HCT116 (cell line): ENCODE results near the gene YKT6. TPM values are rescaled to one million over a fixed set of nuclear protein-coding genes. Genes with fewer than 3 reads are reported as not detected.

Source experiments
- ATAC-seq: fragments of 200-7000 bp; cut with Tn5 transposase; 2 replicates; pipeline ENCODE4 v1.9.1; 2020; ENCODE audit warnings: mild to moderate bottlenecking, moderate library complexity
- BruUV-seq: library from RNA; stranded (reverse); fragments of 400-500 nt; replicated peaks from 2 replicates; lab custom pipeline; 2021; lab: Mats Ljungman, UMichigan
- CTCF ChIA-PET: fragments of 300-600 bp; sonication (Branson Sonifier 250); formaldehyde crosslinking; loops from one replicate; lab custom pipeline; 2021; ENCODE audit warnings: antibody characterized with exemption; lab: Charles Lee
- POLR2A ChIA-PET: fragments of 300-600, 350-600 bp; sonication (Branson Sonifier 250); formaldehyde crosslinking; loops from one replicate; lab custom pipeline; 2021; ENCODE audit warnings: antibody characterized with exemption; lab: Charles Lee
- RAD21 ChIA-PET, 2 experiments: fragments of 300-600 bp; sonication (Branson Sonifier 250); formaldehyde crosslinking; loops; one replicate each; lab custom pipeline; 2023; ENCODE audit warnings: low total read pairs in 2 of 2; ENCODE audit not compliant: uncharacterized antibody in 2 of 2, unreplicated experiment in 2 of 2, low non-redundant PET in 1 of 2; lab: Charles Lee
- DNase-seq: peaks from one replicate; pipeline ENCODE4 v3.0.0-alpha.2; 2010; ENCODE audit warnings: low read depth, low spot score
- H2AFZ ChIP-seq: fragments of 200-600 bp; shearing (Covaris generic), sonication (generic); 2 replicates; pipeline ENCODE4 v1.6.1; 2017; ENCODE audit warnings: low read depth, mixed run types, mixed read lengths, antibody characterized with exemption, low read length; ENCODE audit not compliant: poor library complexity, severe bottlenecking
- H3K27ac ChIP-seq: 2 replicates; pipeline ENCODE4 v1.5.1; 2012; ENCODE audit warnings: low read depth, low read length
- H3K27me3 ChIP-seq: fragments of 200-600 bp; sonication (generic); 2 replicates; pipeline ENCODE4 v1.6.1; 2016; ENCODE audit warnings: mixed run types, low read length, mixed read lengths; ENCODE audit not compliant: insufficient read depth
- H3K36me3 ChIP-seq, 2 experiments: fragments of 200-500 bp in 1 of 2; fragments of 200-600 bp in 1 of 2; sonication (Bioruptor generic) in 1 of 2; sonication (generic) in 1 of 2; 2 replicates each; pipeline versions ENCODE4 v1.5.1 to v1.6.1; 2014 to 2016; ENCODE audit warnings: low read length in 2 of 2, inconsistent platforms in 1 of 2, mixed read lengths in 1 of 2, mixed run types in 1 of 2; ENCODE audit not compliant: insufficient read depth in 2 of 2, control insufficient read depth in 1 of 2
- H3K4me1 ChIP-seq, 2 experiments: fragments of 200-600 bp in 1 of 2; sonication (generic) in 1 of 2; 2 replicates each; pipeline versions ENCODE4 v1.5.1 to v1.6.1; 2012 to 2017; ENCODE audit warnings: low read length in 2 of 2, inconsistent platforms in 1 of 2, mild to moderate bottlenecking in 1 of 2, mixed read lengths in 1 of 2, mixed run types in 1 of 2, moderate library complexity in 1 of 2; ENCODE audit not compliant: insufficient read depth in 2 of 2, control insufficient read depth in 1 of 2
- H3K4me2 ChIP-seq: fragments of 200-600 bp; sonication (generic); 2 replicates; pipeline ENCODE4 v1.6.1; 2017; ENCODE audit warnings: mixed run types, low read length, mixed read lengths
- H3K4me3 ChIP-seq, 2 experiments: fragments of 200-600 bp in 1 of 2; sonication (generic) in 1 of 2; replicated peaks in 1 of 2; 2 replicates each; pipeline ENCODE4 v1.5.1; 2011 to 2016; ENCODE audit warnings: low read length in 2 of 2, control low read depth in 1 of 2, low read depth in 1 of 2, mild to moderate bottlenecking in 1 of 2, mixed read lengths in 1 of 2, mixed run types in 1 of 2
- H3K79me2 ChIP-seq: fragments of 200-600 bp; sonication (generic); 2 replicates; pipeline ENCODE4 v1.6.1; 2017; ENCODE audit warnings: mild to moderate bottlenecking, mixed run types, low read length, moderate library complexity, mixed read lengths; ENCODE audit not compliant: insufficient read depth
- H3K9ac ChIP-seq: fragments of 200-600 bp; sonication (generic); 2 replicates; pipeline ENCODE4 v1.6.1; 2016; ENCODE audit warnings: low read length, mixed read lengths
- H3K9me2 ChIP-seq: fragments of 200-600 bp; sonication (generic), shearing (Covaris generic); 2 replicates; pipeline ENCODE4 v1.6.1; 2017; ENCODE audit warnings: mixed run types, mild to moderate bottlenecking, moderate library complexity; ENCODE audit not compliant: insufficient read depth
- H3K9me3 ChIP-seq, 2 experiments: fragments of 200-500 bp in 1 of 2; fragments of 200-600 bp in 1 of 2; sonication (Bioruptor generic) in 1 of 2; sonication (generic) in 1 of 2; 2 replicates each; pipeline ENCODE4 v1.6.1; 2014 to 2017; ENCODE audit warnings: low read length in 2 of 2, mixed read lengths in 2 of 2, inconsistent platforms in 1 of 2, low read depth in 1 of 2, mild to moderate bottlenecking in 1 of 2, mixed run types in 1 of 2, moderate library complexity in 1 of 2; ENCODE audit not compliant: control insufficient read depth in 1 of 2, insufficient read depth in 1 of 2
- H4K20me1 ChIP-seq: fragments of 200-600 bp; sonication (generic), shearing (Covaris generic); 2 replicates; pipeline ENCODE4 v1.6.1; 2017; ENCODE audit warnings: mixed run types, mild to moderate bottlenecking, moderate library complexity; ENCODE audit not compliant: insufficient read depth
- CBX3 ChIP-seq: IDR thresholded peaks from 2 replicates; pipeline ENCODE4 v1.6.1; 2012; ENCODE audit warnings: low read depth
- JUND ChIP-seq: IDR thresholded peaks from 2 replicates; pipeline ENCODE4 v1.6.1; 2012
- POLR2A ChIP-seq: IDR thresholded peaks from 2 replicates; pipeline ENCODE4 v1.7.0; 2011; ENCODE audit warnings: borderline replicate concordance; ENCODE audit not compliant: insufficient read depth, insufficient read length; ENCODE audit errors: extremely low read depth
- POLR2AphosphoS5 ChIP-seq: IDR thresholded peaks from 2 replicates; pipeline ENCODE4 v1.6.1; 2011; ENCODE audit warnings: mild to moderate bottlenecking, low read depth, low read length, moderate library complexity
- YY1 ChIP-seq: IDR thresholded peaks from 2 replicates; pipeline ENCODE4 v1.6.1; 2011; ENCODE audit warnings: low read length, low read depth, moderate library complexity, mild to moderate bottlenecking; ENCODE audit not compliant: insufficient replicate concordance; ENCODE audit errors: extremely low read depth
- intact Hi-C: fragments of 100-400 bp; cut with micrococcal nuclease; formaldehyde crosslinking; loops from 2 replicates; pipeline ENCODE4 v1.10.0; 2022
- total RNA-seq: library from RNA; stranded (reverse); gene quantifications from one replicate; pipeline ENCODE4 v1.2.1, GENCODE V29; 2021; ENCODE audit not compliant: unreplicated experiment
- TF ChIP-seq, protein P1 (sequence below): IDR thresholded peaks from 2 replicates; pipeline ENCODE4 v1.6.1; 2012; ENCODE audit warnings: low read depth
- TF ChIP-seq, protein P2 (sequence below): IDR thresholded peaks from 2 replicates; pipeline ENCODE4 v1.6.1; 2012
- TF ChIP-seq, protein P3 (sequence below), 3 experiments: fragments of 200-600 bp in 1 of 3; sonication (generic) in 1 of 3; IDR thresholded peaks in 2 of 3; conservative IDR thresholded peaks in 1 of 3; 2 replicates each; pipeline ENCODE4 v1.5.1; 2012 to 2017; ENCODE audit warnings: low read depth in 2 of 3, low read length in 2 of 3, antibody characterized with exemption in 1 of 3, borderline replicate concordance in 1 of 3, control low read depth in 1 of 3, mild to moderate bottlenecking in 1 of 3, mixed read lengths in 1 of 3, mixed run types in 1 of 3, moderate library complexity in 1 of 3; ENCODE audit not compliant: insufficient read depth in 1 of 3

The YKT6 gene
- total RNA-seq, 1 experiment from 2014 or later: 84.8 TPM

DNA sequence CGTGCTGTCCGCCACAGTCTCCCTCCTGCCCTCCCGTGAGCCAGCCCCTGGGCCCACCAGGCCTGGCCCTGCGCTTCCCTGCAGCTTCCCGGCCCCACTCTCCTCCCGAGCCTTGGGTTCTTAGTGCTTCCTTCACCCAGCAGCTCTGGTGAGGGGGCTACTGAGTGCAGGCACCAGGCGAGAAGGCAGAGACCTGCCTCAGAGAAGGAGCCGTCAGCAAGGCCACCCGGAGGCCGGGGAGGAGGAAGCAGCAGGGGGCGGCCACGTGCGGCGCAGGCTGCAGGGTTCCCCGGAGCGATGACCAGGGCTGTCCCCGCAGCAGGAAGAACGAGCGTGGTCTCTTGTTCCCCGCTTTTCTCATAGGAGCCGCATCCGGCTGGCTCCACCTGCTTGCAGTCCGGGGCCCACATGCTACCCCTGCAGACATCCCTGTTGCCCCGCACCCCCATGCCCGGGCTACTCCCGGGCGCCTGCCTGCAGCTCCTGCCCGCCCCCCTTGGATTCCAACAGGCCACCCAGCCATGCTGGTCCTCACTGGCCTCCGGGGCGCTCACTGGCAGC lies 20.5 kb downstream of the YKT6 start (continued):
- no peak for TF ChIP-seq POLR2AphosphoS5
- TF ChIP-seq, protein P1, sequence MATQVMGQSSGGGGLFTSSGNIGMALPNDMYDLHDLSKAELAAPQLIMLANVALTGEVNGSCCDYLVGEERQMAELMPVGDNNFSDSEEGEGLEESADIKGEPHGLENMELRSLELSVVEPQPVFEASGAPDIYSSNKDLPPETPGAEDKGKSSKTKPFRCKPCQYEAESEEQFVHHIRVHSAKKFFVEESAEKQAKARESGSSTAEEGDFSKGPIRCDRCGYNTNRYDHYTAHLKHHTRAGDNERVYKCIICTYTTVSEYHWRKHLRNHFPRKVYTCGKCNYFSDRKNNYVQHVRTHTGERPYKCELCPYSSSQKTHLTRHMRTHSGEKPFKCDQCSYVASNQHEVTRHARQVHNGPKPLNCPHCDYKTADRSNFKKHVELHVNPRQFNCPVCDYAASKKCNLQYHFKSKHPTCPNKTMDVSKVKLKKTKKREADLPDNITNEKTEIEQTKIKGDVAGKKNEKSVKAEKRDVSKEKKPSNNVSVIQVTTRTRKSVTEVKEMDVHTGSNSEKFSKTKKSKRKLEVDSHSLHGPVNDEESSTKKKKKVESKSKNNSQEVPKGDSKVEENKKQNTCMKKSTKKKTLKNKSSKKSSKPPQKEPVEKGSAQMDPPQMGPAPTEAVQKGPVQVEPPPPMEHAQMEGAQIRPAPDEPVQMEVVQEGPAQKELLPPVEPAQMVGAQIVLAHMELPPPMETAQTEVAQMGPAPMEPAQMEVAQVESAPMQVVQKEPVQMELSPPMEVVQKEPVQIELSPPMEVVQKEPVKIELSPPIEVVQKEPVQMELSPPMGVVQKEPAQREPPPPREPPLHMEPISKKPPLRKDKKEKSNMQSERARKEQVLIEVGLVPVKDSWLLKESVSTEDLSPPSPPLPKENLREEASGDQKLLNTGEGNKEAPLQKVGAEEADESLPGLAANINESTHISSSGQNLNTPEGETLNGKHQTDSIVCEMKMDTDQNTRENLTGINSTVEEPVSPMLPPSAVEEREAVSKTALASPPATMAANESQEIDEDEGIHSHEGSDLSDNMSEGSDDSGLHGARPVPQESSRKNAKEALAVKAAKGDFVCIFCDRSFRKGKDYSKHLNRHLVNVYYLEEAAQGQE: no peak
- TF ChIP-seq, all 23 proteins: peak for 0

DNA sequence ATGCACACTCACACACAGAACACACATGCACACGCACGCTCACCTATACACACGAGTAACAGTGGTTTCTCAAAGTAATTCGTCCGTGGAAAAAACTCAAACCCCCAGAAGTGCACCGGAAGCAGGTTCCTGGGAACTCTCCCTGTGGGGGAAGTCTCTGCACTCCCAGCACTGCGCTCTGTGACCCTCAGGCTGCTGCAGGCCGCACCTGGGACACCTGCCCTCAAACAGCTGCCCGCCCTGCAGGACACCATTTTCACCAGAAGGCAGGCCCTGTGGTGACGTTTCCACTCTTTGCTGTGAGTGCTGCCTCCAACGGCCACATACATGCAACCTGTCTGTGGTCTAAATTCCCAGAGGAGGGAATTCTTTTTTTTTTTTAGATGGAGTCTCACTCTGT lies 21.3 kb downstream of the YKT6 start:
- ChIA-PET POLR2A (no interaction called here), CTCF (interaction anchor here (2.4 kb wide), 1 partner anchor 19 kb away, joined by 6 read pairs; no protein-coding TSS in a partner anchor), RAD21 (no interaction called here)
- no peaks in the 10 kb centered on the region for H3K79me2 ChIP-seq
- H3K27me3 ChIP-seq: no peaks in the 10 kb centered on the region
- no peaks in the 10 kb centered on the region for H3K36me3 ChIP-seq
- no peak overlapping the region for H3K27ac ChIP-seq
- DNase-seq: no peak
- TF ChIP-seq, protein P2, sequence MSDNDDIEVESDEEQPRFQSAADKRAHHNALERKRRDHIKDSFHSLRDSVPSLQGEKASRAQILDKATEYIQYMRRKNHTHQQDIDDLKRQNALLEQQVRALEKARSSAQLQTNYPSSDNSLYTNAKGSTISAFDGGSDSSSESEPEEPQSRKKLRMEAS: no peak
- no peak for TF ChIP-seq YY1
- TF ChIP-seq CBX3: no peak
- TF ChIP-seq POLR2A: no peak
- TF ChIP-seq, protein P3, sequence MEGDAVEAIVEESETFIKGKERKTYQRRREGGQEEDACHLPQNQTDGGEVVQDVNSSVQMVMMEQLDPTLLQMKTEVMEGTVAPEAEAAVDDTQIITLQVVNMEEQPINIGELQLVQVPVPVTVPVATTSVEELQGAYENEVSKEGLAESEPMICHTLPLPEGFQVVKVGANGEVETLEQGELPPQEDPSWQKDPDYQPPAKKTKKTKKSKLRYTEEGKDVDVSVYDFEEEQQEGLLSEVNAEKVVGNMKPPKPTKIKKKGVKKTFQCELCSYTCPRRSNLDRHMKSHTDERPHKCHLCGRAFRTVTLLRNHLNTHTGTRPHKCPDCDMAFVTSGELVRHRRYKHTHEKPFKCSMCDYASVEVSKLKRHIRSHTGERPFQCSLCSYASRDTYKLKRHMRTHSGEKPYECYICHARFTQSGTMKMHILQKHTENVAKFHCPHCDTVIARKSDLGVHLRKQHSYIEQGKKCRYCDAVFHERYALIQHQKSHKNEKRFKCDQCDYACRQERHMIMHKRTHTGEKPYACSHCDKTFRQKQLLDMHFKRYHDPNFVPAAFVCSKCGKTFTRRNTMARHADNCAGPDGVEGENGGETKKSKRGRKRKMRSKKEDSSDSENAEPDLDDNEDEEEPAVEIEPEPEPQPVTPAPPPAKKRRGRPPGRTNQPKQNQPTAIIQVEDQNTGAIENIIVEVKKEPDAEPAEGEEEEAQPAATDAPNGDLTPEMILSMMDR (IDR thresholded peaks at IDR 0.05 in 2 of 3, conservative IDR thresholded peaks at IDR 0.05 in 1 of 3; ENCODE audit: borderline replicate concordance in 1 of 3, insufficient read depth in 1 of 3, low read depth in 2 of 3, low read length in 2 of 3): no peak
- no peak for TF ChIP-seq JUND
- no peaks in the 10 kb centered on the region for H3K9me2 ChIP-seq
- BruUV-seq: no TSS peak
- no peaks in the 10 kb centered on the region for H4K20me1 ChIP-seq
- no peaks in the 10 kb centered on the region for H3K9me3 ChIP-seq
- H3K4me3 ChIP-seq: no peak overlapping the region
- no peaks in the 10 kb centered on the region for H3K4me1 ChIP-seq
- no peak overlapping the region for H3K4me2 ChIP-seq
- H3K9ac ChIP-seq: no peak overlapping the region
- intact Hi-C loops: no loop called here
- ATAC-seq: 0 out of 2 replicates have a peak, but pooled peaks have one; percentile 46
- H2AFZ ChIP-seq: no peak overlapping the region
